ENCODE results near the gene THTPA.
"Not testable (repeated sequence)": the region's sequence is repeated elsewhere in the genome, so short reads cannot be mapped to it uniquely, and the experiment has no call there.

Gene THTPA

DNA sequence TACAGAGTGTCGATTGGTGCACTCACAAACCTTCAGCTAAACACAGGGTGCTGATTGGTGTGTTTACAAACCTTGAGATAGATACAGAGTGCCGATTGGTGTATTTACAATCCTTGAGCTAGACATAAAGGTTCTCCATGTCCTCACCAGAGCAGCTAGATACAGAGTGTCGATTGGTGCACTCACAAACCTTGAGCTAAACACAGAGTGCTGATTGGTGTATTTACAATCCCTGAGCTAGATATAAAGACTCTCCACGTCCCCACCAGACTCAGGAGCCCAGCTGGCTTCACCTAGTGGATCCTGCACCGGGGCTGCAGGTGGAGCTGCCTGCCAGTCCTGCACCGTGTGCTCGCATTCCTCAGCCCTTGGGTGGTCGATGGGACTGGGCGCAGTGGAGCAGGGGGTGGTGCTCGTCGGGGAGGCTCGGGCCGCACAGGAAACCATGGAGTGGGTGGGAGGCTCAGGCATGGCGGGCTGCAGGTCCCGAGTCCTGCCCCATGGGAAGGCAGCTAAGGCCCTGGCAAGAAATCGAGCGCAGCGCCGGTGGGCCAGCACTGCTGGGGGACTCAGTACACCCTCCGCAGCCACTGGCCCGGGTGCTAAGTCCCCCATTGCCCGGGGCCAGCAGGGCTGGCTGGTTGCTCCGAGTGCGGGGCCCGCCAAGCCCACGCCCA, 28.6 kb downstream of the THTPA start:
- not testable (repeated sequence) for DNase-seq

DNA sequence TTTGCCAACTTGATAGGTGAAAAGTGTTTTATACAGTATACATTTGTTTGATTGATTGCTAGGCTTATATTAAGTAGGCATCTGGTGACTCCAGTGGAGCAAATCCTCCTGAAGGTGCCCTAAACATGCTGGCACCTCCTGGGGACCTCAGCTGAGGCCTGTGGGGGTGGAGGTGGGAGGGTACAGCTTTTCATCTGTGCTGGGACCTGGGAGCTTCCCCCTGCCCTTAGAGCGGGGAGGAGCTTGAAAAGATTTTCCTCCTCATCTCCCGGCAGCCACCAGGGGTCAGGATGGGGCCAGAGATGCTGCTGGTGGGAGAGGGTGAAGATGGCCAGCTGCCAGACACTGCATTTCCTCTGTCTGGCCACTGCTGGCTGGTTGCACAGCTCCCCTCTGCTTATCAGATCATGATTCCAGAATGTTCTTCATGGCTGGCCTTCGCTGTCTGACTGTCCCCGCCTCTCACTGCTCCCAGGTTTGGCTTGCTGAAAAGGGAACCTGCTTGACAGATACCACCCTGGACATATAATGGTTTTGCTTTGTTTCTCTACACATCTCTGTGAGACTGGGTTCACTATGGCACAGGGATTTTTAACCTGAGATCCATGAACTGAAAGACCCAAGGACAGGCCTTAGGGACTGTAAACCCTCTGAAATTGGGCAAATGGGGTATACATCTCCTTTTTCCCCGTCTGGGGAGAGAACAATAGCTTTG, 33.0 kb downstream of the THTPA start:
- peak; percentile 33 to 74 for DNase-seq

DNA sequence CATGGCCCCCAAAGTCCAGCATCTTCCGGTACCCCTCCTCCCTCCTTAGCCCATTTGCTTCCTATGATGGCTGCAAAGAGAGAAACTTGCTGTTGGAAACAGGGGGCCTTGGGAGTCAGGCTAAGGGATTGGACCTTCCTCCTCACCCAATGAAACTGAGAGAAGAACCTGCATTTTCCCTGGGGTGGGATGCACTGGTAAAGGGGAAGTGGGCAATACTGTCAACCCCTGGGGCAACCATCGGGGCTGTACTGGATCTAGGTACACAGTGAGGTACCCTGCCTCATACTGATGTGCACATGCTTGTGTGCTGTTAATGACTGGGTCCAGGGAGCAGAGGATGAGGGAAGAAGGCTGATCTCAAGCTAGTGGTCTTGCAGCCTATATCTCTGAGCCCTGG, 33.5 kb downstream of the THTPA start:
- DNase-seq = no peak

DNA sequence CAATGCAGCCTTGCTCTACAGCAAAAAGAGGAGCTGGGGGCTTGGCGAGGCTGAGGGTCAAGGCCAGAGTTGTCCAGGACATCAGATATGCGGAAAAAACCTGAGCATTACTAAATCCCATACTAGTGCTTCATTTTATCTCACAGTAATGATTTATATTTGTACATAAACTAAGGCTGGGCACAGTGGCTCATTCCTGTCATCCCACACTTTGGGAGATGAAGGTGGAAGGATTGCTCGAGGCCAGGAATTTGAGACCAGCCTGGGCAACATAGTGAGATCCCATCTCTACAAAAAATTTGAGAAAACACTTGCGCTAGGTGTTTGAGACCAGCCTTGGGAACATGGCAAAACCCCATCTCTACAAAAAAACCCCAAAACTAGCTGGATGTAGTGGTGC, 34.1 kb downstream of the THTPA start:
- no peak for DNase-seq

DNA sequence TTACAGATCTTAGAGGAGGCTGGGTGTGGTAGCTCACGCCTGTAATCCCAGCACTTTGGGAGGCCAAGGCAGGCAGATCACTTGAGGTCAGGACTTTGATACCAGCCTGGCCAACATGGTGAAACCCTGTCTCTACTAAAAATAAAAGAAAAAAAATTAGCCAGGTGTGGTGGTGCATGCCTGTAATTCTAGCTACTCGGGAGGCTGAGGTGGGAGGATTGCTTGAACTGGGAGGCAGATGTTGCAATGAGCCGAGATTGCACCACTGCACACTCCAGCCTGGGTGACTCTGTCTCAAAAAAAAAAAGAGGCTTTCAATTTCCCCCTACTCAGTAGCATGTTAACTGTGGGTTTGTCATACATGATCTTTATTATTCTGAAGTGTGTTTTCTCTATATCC, 38.1 kb downstream of the THTPA start:
- not testable (repeated sequence) for DNase-seq

DNA sequence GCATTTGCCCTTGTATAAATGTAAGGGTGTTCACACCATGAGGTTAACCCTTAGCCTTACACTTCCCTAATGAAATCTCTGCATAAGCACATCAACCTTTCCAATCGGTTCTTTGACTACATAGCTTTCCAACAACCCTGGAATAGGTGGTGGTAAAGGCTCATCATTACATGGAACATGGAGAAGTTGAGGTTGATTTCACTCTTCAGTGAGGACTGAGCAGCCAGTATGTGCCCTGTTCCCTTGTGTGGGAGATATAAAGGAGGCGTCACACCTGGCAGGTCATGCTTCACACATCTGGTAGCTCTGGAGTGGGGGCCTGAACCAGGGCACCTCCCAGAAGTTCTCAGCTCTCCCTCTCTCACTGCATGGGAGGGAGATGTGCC, 44.2 kb downstream of the THTPA start:
- DNase-seq = no peak

DNA sequence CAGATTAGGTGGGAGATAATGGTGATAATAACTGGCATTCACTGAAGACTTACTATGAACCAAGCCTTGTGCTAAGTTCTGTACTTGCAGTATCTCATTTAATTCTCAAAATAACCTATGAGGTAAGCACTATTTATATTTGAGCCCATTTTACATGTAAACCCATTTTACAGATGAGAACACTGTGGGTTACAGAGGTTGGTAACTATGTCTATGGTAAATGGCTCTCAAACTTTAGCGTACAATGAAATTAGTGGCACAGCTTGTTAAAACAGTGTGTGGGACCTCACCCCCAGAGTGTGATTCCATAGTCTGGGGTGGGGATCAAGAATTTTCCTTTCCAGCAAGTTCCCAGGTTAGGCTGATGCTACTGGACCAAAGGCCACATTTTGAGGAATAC, 44.7 kb downstream of the THTPA start:
- DNase-seq = no peak

DNA sequence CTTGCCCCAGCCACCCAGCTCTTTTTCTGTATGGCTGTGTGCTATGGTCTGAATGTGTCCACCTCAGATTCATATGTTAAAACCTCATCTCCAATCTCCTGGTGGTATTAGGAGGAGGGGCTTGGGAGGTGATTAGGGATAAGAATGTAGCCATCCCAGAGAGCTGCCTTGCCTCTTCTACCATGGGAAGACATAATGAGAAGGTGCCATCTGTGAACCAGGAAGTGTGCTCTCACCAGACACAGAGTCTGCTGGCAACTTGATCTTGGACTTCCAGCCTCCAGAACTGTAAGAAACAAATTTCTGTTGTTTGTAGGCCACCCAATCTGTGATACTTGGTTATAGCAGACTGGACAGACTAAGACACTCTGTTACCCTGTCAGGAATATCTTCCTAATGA, 45.4 kb downstream of the THTPA start:
- no peak for DNase-seq

DNA sequence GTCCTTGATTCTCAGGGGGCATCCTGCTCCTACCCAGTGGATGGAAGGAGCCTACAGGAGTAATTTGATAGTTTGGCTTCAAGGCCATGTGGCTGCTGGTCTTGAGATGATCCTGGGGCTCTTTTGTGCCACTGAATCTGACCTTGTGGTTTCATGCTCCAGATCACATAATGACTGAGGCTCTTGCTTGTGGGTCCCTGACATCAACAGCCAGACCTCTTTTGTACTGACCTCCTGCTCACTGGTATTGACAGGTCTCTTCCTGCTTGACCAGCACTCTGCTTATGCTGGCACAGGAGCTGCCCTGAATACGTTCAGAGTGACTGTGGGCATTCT, 45.7 kb downstream of the THTPA start:
- no peak for DNase-seq

DNA sequence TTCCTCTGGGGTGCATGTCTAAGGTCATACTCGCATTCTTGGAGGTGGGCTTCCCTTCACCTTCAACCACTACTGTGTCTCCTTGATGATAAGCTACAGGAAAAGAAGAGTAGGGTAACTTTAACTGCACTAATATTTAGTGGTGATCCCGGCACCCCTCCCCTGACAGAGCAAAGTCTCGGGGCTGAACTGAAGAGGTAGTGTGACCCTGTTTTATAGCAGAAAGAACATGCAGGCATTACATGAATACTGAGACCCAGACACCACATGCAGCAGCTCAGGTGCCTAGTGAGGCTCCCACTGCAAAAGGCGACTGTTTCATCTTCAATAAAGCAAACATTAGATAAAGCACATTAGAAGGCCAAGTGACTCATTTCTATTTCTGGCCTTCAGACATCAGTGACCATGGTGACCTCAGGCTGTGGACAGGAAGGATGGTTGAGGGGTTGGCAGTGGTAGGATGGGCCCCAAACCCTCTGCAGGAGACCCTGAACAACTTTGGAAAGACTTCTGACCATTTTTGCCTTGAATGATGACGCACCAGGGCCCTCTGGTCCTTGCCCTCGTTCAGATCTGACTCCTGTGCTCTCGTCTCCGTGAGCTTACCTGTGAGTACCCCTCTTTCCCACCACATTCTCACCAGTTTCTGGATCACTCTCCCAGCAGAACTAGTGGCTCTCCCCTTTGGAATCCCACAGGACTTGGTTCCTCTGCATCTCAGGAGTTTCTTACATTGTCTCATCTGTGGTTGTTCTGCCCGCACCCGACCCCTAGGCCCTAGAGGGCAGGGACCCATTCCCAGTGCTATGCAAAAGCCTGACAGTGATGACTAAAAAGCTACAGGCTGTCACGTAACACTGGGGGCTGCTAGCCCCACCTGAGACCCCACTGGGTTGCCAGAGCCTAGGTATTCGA, 46.4 kb downstream of the THTPA start:
- no peak for DNase-seq

DNA sequence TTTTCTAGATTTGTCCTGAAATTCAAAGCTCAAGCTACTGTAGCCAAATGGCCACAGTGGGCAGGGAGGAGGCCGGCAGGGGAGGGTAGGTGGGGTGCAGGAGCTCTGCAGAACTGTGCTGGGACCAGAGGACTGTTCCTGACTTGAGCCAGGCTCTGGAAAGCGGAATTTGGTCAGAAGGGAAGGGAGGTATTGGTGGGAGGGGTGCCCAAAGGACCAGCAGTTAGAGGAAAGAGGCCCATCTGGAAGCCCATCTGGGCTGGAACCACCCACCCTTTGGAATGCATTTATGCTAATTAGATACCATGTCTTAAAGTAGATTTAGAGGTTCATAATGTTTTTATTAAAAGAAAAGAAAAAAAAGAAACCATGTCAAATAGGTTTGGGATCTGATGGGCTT, 47.0 kb downstream of the THTPA start:
- DNase-seq = no peak

DNA sequence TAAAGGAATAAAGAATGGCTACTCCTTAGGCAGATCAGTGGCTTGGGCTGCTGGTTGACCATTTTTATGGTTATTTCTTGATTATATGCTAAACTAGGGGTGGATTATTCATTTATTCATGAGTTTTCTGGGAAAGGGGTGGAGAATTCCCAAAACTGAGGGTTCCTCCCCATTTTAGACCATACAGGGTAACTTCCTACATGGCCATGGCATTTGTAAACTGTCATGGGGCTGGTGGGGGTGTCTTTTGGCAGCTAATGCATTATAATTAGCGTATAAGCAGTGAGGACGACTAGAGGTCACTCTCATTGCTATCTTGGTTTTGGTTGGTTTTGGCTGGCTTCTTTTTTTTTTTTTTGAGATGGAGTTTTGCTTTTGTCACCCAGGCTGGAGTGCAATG, 48.1 kb downstream of the THTPA start:
- DNase-seq = no peak

DNA sequence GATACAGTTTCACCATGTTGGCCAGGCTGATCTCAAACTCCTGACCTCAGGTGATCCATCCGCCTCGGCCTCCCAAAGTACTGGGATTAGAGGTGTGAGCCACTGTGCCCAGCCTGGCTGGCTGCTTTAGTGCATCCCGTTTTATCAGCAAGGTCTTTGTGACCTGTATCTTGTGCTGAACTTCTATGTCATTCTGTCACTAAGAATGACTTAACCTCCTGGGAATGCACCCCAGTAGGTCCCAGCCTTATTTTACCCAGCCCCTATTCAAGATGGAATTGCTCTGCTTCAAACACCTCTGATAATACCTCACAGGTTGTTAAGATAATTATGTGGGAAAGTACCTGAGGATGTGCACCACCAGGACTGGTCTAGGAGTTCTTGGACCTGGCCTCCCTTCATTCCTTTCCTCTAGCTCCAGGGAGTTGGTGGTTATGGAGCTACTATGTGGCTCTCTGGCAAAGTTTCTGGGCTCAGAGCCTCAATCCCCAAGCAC, 48.7 kb downstream of the THTPA start:
- DNase-seq = no peak

DNA sequence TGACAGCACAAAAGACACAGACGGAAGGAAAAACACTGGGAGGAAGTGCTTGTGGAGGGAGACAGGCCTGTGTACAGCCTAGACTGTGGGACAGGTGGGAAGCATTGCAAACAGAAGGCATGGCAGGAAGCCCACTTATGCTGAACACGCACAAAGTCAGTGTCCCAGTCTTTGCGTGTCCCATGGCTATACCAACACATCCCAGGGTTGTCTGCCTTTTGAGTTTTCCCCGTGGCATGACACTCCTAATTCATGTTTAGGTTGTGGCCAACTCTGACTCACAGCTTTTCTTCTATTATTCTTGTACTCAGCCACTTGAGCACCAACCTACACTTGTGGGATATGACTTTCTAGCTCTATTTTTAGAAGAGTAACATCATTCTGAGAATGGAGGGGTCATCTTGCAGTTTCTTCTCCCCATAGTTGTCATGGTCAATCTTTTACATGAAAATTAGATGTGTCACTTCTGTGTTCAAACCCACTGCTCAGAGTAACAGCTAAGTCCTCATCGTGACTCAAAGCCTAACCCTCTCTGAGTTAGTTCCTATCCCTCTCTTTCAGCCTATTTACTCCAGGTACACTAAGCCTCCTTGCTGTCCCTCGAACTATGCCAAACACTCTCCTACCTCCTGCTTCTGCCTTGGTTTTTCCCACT, 50.0 kb downstream of the THTPA start:
- no peak for DNase-seq

DNA sequence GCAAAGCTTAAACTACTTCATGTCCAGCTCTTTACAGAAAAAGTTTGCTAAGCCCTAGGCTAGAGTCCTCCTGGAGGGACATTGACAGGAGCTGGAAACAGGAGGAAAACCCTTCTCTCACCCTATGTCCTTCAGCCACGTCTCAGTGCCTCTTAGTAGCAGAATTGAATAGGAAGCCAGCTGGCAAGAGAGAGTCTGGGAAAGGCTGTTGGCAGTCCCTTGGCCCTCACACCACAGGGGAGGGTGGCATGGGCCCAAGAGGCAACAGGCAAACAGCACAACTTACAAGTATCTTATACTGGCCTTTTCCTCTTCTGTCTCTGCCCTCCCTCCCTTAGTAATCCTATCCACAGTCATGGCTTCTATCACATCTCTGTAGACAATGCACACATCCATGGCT, 52.4 kb downstream of the THTPA start:
- DNase-seq = no peak

DNA sequence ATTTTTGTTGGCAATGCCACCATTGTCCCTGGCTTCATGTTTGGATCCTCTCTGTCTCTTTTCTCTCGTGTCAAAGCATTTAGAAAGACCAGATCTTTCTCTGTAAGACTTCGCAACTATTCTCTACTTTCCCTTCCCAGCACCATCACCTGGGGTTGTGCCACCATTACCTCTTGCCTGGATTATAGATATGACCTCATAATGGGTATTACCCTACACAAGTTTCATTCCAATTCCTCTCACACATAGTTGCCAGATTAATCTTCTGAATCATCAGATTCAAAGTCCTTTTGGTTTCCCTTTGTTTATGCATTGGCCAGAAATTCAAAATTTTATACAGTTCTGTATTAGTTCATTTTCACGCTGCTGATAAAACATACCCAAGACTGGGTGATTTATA, 52.9 kb downstream of the THTPA start:
- DNase-seq = no peak

DNA sequence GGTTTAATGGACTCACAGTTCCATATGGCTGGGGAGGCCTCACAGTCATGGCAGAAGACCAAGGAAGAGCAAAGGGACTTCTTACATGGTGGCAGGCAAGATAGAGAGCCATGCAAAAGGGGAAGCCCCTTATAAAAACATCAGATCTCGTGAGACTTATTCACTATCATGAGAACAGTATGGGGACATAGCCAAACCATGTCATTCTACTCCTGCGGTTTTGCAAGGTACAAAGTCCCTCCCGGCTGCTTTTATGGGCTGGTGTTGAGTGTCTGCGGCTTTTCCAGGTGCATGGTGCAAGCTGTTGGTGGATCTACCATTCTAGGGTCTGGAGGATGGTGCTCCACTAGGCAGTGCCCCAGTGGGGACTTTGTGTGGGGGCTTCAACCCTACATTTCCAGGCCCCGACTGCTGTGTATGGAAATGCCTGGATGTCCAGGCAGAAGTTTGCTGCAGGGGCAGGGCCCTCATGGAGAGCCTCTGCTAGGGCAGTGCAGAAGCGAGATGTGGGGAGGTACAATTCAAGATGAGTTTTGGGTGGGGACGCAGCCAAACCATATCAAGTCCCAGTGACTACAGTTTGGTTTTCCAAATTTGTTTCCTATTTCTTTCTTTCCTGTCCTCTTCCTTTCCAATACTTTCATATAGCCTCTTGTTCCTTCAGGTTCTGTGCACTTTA, 53.5 kb downstream of the THTPA start:
- DNase-seq = not testable (repeated sequence)

Measured in cerebellar nuclear complex (tissue), 1 donor.